ENCODE results near the gene HGD. TPM values are rescaled to one million over a fixed set of nuclear protein-coding genes. Genes with fewer than 3 reads are reported as not detected.

The HGD gene
- total RNA-seq, 1 experiment from 2014 or later = 0.33 TPM

DNA sequence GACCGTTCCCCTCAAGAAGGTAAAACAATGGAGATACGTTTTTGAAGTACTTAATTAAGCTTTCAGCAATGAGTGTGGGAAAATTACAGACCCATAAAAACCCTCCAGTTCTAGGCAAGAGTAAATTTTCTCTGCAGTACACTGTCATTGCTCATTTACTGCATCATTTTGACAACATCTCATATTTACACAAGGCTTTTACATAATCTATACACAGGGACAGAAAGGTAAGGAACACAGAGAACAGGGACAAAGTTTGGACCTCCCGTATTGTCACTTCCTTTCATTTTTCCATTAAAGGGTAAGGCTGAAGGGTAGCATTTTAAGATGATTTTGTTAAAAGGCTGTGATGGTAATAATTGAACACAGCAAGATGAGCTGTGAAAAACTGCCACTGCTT, 7.4 kb upstream of the HGD start:
- Histone ChIP-seq H3K23me2 (ENCODE audit: insufficient read length, low read depth, low read length, poor library complexity, severe bottlenecking) (no peaks in the 10 kb centered on the region), H3K27ac (ENCODE audit: insufficient read length, low read depth, low read length) (no peak overlapping the region), H2BK20ac (ENCODE audit: low read depth, low read length, poor library complexity, severe bottlenecking) (no peak overlapping the region), H3T11ph (ENCODE audit: low read length) (no peak overlapping the region), H3K56ac (ENCODE audit: insufficient read length, low read depth, low read length) (no peak overlapping the region), H3K9me3 (ENCODE audit: control insufficient read depth, low read depth, low read length) (no peaks in the 10 kb centered on the region), H3K23ac (ENCODE audit: insufficient read length, low read depth, low read length) (no peak overlapping the region), H2BK5ac (ENCODE audit: insufficient read length, low read length) (no peak overlapping the region), H2BK120ac (ENCODE audit: low read depth, low read length, poor library complexity, severe bottlenecking) (no peak overlapping the region), H2AFZ (ENCODE audit: low read length) (no peak overlapping the region), H3K4me1 (ENCODE audit: insufficient read depth, low read length) (peaks cover 2% of the 10 kb centered on the region; the same call in 1 of the 2 replicates), H3K4ac (ENCODE audit: low read depth, low read length) (no peak overlapping the region), H4K20me1 (ENCODE audit: control insufficient read depth, insufficient read depth, insufficient read length) (no peaks in the 10 kb centered on the region), H3K14ac (ENCODE audit: insufficient read depth, low read length) (no peak overlapping the region), H3K18ac (ENCODE audit: insufficient read length, low read depth, low read length) (no peak overlapping the region), H4K5ac (ENCODE audit: insufficient read length, low read depth, low read length) (no peak overlapping the region), H3K79me1 (ENCODE audit: insufficient read depth, low read depth, low read length, poor library complexity, severe bottlenecking) (no peaks in the 10 kb centered on the region), H2AK5ac (ENCODE audit: insufficient read length, low read length) (no peak overlapping the region), H2BK15ac (ENCODE audit: low read depth, low read length) (no peak overlapping the region), H3K9ac (ENCODE audit: extremely low read depth, insufficient read length, low read length) (no peak overlapping the region), H2BK12ac (ENCODE audit: insufficient read length, low read depth, low read length) (no peak overlapping the region), H4K91ac (ENCODE audit: insufficient read length, low read depth, low read length) (no peak overlapping the region), H3K4me2 (ENCODE audit: insufficient read depth, insufficient read length, low read length) (no peak overlapping the region), H3K79me2 (ENCODE audit: insufficient read depth, low read length) (no peaks in the 10 kb centered on the region), H3K27me3 (ENCODE audit: insufficient read depth, low read length) (no peaks in the 10 kb centered on the region), H4K8ac (replicated peaks; ENCODE audit: insufficient read length, low read depth, low read length) (no peak overlapping the region)
- H3K36me3 Mint-ChIP-seq (ENCODE audit: insufficient read depth in 1 of 3, low read depth in 3 of 3) = peaks cover 2 to 15% (median 12%) of the 10 kb centered on the region in 3 experiments; a peak in 4 of 7 replicates
- H3K27me3 Mint-ChIP-seq (ENCODE audit: low read depth) = no peaks in the 10 kb centered on the region
- TF ChIP-seq, protein P1, sequence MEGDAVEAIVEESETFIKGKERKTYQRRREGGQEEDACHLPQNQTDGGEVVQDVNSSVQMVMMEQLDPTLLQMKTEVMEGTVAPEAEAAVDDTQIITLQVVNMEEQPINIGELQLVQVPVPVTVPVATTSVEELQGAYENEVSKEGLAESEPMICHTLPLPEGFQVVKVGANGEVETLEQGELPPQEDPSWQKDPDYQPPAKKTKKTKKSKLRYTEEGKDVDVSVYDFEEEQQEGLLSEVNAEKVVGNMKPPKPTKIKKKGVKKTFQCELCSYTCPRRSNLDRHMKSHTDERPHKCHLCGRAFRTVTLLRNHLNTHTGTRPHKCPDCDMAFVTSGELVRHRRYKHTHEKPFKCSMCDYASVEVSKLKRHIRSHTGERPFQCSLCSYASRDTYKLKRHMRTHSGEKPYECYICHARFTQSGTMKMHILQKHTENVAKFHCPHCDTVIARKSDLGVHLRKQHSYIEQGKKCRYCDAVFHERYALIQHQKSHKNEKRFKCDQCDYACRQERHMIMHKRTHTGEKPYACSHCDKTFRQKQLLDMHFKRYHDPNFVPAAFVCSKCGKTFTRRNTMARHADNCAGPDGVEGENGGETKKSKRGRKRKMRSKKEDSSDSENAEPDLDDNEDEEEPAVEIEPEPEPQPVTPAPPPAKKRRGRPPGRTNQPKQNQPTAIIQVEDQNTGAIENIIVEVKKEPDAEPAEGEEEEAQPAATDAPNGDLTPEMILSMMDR (conservative IDR thresholded peaks at IDR 0.05) = no peak
- no peak overlapping the region for H3K4me3 Mint-ChIP-seq
- peak overlapping the region; percentile 5 to 73 (median 60); a peak in 2 of 7 replicates for H3K27ac Mint-ChIP-seq
- WGBS (ENCODE audit: extremely low coverage, insufficient read length, low lambda C conversion rate) = no CpG with 5 or more reads among the region's 3 CpGs
- DNase-seq = no peak
- peaks cover 25 to 28% of the 10 kb centered on the region in 2 experiments for H3K4me1 Mint-ChIP-seq
- H3K9me3 Mint-ChIP-seq = no peaks in the 10 kb centered on the region
